NT2/D1 (cell line): ENCODE data around the gene NAPG.

Source experiments
- SUZ12 ChIP-seq: IDR thresholded peaks from 2 replicates; pipeline ENCODE4 v1.6.1; 2011; ENCODE audit not compliant: insufficient read length, insufficient read depth; ENCODE audit errors: extremely low read depth
- ZNF274 ChIP-seq: IDR thresholded peaks from 2 replicates; pipeline ENCODE4 v1.6.1; 2011; ENCODE audit warnings: mild to moderate bottlenecking, low read depth, low read length

- no peak for TF ChIP-seq ZNF274
- TF ChIP-seq SUZ12: no peak
Measured at GRCh38 chr18:10558243-10558966, 32.6 kb downstream of the NAPG start.
